Caco-2 (cell line): ENCODE results near the gene TP53I13. TPM values are rescaled to one million over a fixed set of nuclear protein-coding genes. Genes with fewer than 3 reads are reported as not detected.

Experiments used
- BruUV-seq: library from RNA; stranded (reverse); fragments of 400-500 nt; replicated peaks from 2 replicates; lab custom pipeline; 2021; lab: Mats Ljungman, UMichigan
- CTCF ChIA-PET: fragments of 300-600 bp; sonication (Branson Sonifier 250); formaldehyde crosslinking; loops from one replicate; lab custom pipeline; 2022; ENCODE audit warnings: antibody characterized with exemption; lab: Charles Lee
- POLR2A ChIA-PET: fragments of 300-600 bp; sonication (Branson Sonifier 250); formaldehyde crosslinking; loops from one replicate; lab custom pipeline; 2022; ENCODE audit warnings: antibody characterized with exemption; lab: Charles Lee
- DNase-seq, 2 experiments: peaks; one replicate each; pipeline versions ENCODE4 v3.0.0 to v3.0.0-alpha.2; 2020 to 2022
- H3K27me3 ChIP-seq: replicated peaks from 2 replicates; pipeline ENCODE4 v1.6.0; 2011; ENCODE audit warnings: low read length; ENCODE audit not compliant: control insufficient read depth, insufficient read depth
- H3K36me3 ChIP-seq: 2 replicates; pipeline ENCODE4 v1.5.1; 2011; ENCODE audit warnings: low read length; ENCODE audit not compliant: control insufficient read depth, insufficient read depth
- H3K4me1 ChIP-seq: fragments of 250-450 bp; sonication (Bioruptor Pico); 2 replicates; pipeline ENCODE4 v1.5.1; 2020; ENCODE audit warnings: mild to moderate bottlenecking
- H3K4me3 ChIP-seq: 2 replicates; pipeline ENCODE4 v1.5.1; 2011; ENCODE audit warnings: low read depth, mild to moderate bottlenecking, control low read depth, low read length
- H3K9me3 ChIP-seq: fragments of 250-450 bp; sonication (Bioruptor Pico); 2 replicates; pipeline ENCODE4 v1.5.1; 2020; ENCODE audit warnings: mild to moderate bottlenecking, moderate library complexity
- H3K27ac Mint-ChIP-seq: one replicate; pipeline ENCODE4 v1.8.0; 2022; ENCODE audit warnings: mixed read lengths; ENCODE audit not compliant: unreplicated experiment
- H3K27me3 Mint-ChIP-seq: one replicate; pipeline ENCODE4 v1.8.0; 2022; ENCODE audit warnings: mixed read lengths; ENCODE audit not compliant: insufficient read depth, unreplicated experiment
- H3K36me3 Mint-ChIP-seq: one replicate; pipeline ENCODE4 v1.8.0; 2022; ENCODE audit warnings: mild to moderate bottlenecking, mixed read lengths; ENCODE audit not compliant: insufficient read depth, unreplicated experiment
- H3K4me1 Mint-ChIP-seq: one replicate; pipeline ENCODE4 v1.8.0; 2022; ENCODE audit warnings: low read depth, mixed read lengths; ENCODE audit not compliant: unreplicated experiment
- H3K4me3 Mint-ChIP-seq: one replicate; pipeline ENCODE4 v1.8.0; 2022; ENCODE audit warnings: mild to moderate bottlenecking, moderate library complexity, mixed read lengths; ENCODE audit not compliant: unreplicated experiment
- H3K9me3 Mint-ChIP-seq: one replicate; pipeline ENCODE4 v1.8.0; 2022; ENCODE audit warnings: mixed read lengths; ENCODE audit not compliant: unreplicated experiment
- intact Hi-C: fragments of 100-400 bp; cut with micrococcal nuclease; formaldehyde crosslinking; loops from one replicate; pipeline ENCODE4 v1.10.0; 2022; ENCODE audit not compliant: unreplicated experiment
- total RNA-seq: library from RNA; stranded (reverse); gene quantifications from 2 replicates; pipeline ENCODE4 v1.2.3, GENCODE V29; 2022
- TF ChIP-seq, protein P1 (sequence below), 2 experiments: fragments of 200-600 bp in 1 of 2; IDR thresholded peaks; 1 replicate in 1 of 2; 2 replicates in 1 of 2; pipeline versions ENCODE4 v1.5.1 to v1.8.0; 2011 to 2022; ENCODE audit warnings: antibody characterized with exemption in 1 of 2, control low read depth in 1 of 2, inconsistent platforms in 1 of 2, low read depth in 1 of 2, low read length in 1 of 2, mild to moderate bottlenecking in 1 of 2, moderate library complexity in 1 of 2; ENCODE audit not compliant: insufficient read depth in 1 of 2, severe bottlenecking in 1 of 2, unreplicated experiment in 1 of 2

The TP53I13 gene
- total RNA-seq, 1 experiment from 2014 or later, result 49.2 TPM

DNA sequence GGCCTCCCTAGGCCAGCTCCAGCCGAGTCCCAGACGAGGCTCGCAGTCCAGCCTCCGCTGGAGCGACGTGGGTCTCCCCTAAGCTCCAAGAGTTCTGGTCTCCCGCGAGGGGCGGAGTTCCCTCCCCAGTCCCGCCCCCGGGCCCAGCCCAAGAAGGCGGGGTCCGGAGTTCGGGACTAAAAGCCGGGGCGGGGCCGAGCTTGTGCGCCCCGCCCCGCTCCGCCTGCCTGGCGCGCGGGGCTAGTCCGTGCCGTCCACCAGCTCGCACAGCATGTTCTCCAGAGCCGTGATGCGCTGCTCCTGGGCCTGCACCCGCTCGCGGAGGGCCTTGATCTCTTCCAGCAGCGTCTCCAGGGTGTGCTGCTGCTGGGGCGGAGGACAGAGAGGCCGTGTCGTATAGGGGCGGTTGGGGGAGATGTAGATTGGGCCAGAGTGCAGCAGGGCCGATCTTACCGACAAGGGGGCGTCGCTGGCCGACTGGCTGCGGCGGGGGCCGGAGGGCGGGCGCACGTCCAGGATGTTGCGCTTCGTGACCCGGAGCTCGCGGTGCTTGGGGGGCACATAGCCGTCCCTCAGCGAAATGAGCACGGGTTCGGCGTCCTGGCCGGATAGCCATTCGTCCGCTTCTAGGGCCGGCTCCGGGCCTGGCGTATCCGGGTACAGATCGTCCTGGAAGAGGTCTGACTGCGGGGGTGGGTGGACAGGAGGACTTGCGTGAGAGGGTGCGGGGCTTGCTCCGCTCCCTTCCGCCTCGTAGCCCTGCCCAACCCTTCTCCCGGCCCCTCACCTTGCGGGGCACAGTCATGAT is 47.2 kb downstream of the TP53I13 start:
- peak; percentile 79 to 89 for DNase-seq
- Mint-ChIP-seq H3K27me3 (peaks cover 5% of the 10 kb centered on the region), H3K4me1 (peaks cover 9% of the 10 kb centered on the region), H3K27ac (no peak overlapping the region), H3K4me3 (peak overlapping the region; percentile 87), H3K36me3 (no peaks in the 10 kb centered on the region), H3K9me3 (no peaks in the 10 kb centered on the region)
- Histone ChIP-seq H3K9me3 (no peaks in the 10 kb centered on the region), H3K36me3 (no peaks in the 10 kb centered on the region), H3K4me3 (peak overlapping the region; percentile 42), H3K4me1 (peaks cover 23% of the 10 kb centered on the region), H3K27me3 (peaks cover 8% of the 10 kb centered on the region)
- no TSS peak for BruUV-seq
- TF ChIP-seq, protein P1, sequence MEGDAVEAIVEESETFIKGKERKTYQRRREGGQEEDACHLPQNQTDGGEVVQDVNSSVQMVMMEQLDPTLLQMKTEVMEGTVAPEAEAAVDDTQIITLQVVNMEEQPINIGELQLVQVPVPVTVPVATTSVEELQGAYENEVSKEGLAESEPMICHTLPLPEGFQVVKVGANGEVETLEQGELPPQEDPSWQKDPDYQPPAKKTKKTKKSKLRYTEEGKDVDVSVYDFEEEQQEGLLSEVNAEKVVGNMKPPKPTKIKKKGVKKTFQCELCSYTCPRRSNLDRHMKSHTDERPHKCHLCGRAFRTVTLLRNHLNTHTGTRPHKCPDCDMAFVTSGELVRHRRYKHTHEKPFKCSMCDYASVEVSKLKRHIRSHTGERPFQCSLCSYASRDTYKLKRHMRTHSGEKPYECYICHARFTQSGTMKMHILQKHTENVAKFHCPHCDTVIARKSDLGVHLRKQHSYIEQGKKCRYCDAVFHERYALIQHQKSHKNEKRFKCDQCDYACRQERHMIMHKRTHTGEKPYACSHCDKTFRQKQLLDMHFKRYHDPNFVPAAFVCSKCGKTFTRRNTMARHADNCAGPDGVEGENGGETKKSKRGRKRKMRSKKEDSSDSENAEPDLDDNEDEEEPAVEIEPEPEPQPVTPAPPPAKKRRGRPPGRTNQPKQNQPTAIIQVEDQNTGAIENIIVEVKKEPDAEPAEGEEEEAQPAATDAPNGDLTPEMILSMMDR (IDR thresholded peaks at IDR 0.05; ENCODE audit: insufficient read depth in 1 of 2, low read depth in 1 of 2, low read length in 1 of 2, severe bottlenecking in 1 of 2, unreplicated experiment in 1 of 2), result no peak
- intact Hi-C loops, result loop anchor here (2.0 to 5.0 kb wide), 3 partner anchors 25 to 162 kb away; no protein-coding TSS in a partner anchor
- CTCF ChIA-PET, result interaction anchor here (0.6 to 5.2 kb wide), 11 partner anchors 10 to 642 kb away, joined by 3 to 69 read pairs (median 5); partner anchors contain the start of genes ABHD15, ANKRD13B and TP53I13
- POLR2A ChIA-PET, result interaction anchor here (1.7 kb wide), 1 partner anchor 22 kb away, joined by 6 read pairs; no protein-coding TSS in a partner anchor

DNA sequence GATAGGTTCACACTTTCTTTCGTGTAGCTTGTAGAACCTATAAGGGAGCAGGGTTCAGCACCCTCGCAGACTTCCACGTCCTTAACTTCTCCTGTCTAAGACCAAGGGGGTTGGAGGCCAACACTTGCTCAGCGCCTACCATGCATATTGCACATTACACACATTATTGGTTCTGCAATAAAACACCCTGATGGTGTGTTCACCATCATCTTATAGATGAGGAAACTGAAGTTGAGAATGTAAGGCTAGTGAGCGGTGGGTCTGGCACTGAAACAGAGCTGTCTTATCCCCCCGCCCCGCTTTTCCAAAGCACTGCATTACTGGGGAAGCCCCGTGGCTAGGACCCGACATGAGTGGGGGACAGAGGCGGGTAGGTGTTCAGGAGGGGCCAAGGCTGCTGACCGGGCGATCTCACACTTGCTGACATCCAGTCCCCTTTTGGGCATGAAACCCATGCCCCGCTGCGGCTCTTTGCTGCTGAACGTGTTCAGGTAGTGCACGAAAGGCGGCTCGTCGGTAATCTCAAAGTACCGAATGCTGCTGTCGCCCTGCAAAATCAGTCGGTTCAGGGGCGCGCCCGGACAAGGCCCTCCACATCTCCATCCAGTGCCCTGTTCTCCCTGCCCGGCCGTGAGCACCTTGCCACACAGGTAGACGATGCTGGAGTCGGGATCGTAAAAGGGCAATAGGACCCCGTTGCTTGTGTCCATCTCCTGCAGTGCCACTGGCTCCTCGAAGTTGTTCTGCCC is 48.0 kb downstream of the TP53I13 start:
- H3K36me3 Mint-ChIP-seq, result no peaks in the 10 kb centered on the region
- H3K27me3 ChIP-seq, result peaks cover 8% of the 10 kb centered on the region
- no peaks in the 10 kb centered on the region for H3K9me3 Mint-ChIP-seq
- H3K4me1 Mint-ChIP-seq, result peaks cover 9% of the 10 kb centered on the region
- no peak for DNase-seq
- no peaks in the 10 kb centered on the region for H3K9me3 ChIP-seq
- peaks cover 23% of the 10 kb centered on the region for H3K4me1 ChIP-seq
- BruUV-seq, result no TSS peak
- intact Hi-C loops, result loop anchor here (2.0 to 5.0 kb wide), 2 partner anchors 36 to 161 kb away; no protein-coding TSS in a partner anchor
- H3K4me3 Mint-ChIP-seq, result peak overlapping the region; percentile 87
- TF ChIP-seq, protein P1 (IDR thresholded peaks at IDR 0.05; ENCODE audit: insufficient read depth in 1 of 2, low read depth in 1 of 2, low read length in 1 of 2, severe bottlenecking in 1 of 2, unreplicated experiment in 1 of 2), result no peak
- H3K27me3 Mint-ChIP-seq, result peaks cover 5% of the 10 kb centered on the region
- POLR2A ChIA-PET, result interaction anchor here (0.5 to 1.7 kb wide), 2 partner anchors 19 to 22 kb away, joined by 3 to 6 read pairs; no protein-coding TSS in a partner anchor
- H3K27ac Mint-ChIP-seq, result no peak overlapping the region
- peak overlapping the region; percentile 42 for H3K4me3 ChIP-seq
- CTCF ChIA-PET, result interaction anchor here (0.5 to 5.2 kb wide), 35 partner anchors 8 to 479 kb away, joined by 3 to 69 read pairs (median 5); partner anchors contain the start of genes ABHD15, ANKRD13B, NUFIP2 and TP53I13
- no peaks in the 10 kb centered on the region for H3K36me3 ChIP-seq

DNA sequence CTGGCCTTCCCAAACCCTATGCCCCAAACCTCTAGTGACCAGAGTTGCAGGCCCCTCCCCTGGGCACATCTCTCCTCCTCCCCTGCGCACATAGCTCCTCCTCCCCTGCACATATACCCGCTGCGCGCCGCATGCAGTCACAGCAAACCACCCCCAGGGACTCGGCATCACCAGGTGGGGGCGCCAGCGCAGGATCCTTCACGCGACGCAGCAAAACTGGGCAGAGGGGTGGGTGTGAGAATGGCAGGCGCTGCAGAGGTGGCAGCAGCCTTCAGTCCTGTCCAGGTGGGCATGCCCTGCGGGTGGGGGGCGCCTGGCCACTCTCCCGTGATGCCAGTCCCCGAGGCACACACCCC is 48.6 kb downstream of the TP53I13 start:
- H3K27me3 ChIP-seq, result peaks cover 8% of the 10 kb centered on the region
- H3K27ac Mint-ChIP-seq, result peak overlapping the region; percentile 19
- H3K4me3 Mint-ChIP-seq, result peak overlapping the region; percentile 87
- peak; percentile 85 to 87 for DNase-seq
- no peaks in the 10 kb centered on the region for H3K9me3 Mint-ChIP-seq
- H3K27me3 Mint-ChIP-seq, result peaks cover 5% of the 10 kb centered on the region
- BruUV-seq, result no TSS peak
- POLR2A ChIA-PET, result interaction anchor here (0.5 to 1.7 kb wide), 2 partner anchors 19 to 23 kb away, joined by 3 to 6 read pairs; no protein-coding TSS in a partner anchor
- H3K9me3 ChIP-seq, result no peaks in the 10 kb centered on the region
- TF ChIP-seq, protein P1 (IDR thresholded peaks at IDR 0.05; ENCODE audit: insufficient read depth in 1 of 2, low read depth in 1 of 2, low read length in 1 of 2, severe bottlenecking in 1 of 2, unreplicated experiment in 1 of 2), result peak; percentile 67 to 74
- CTCF ChIA-PET, result interaction anchor here (0.5 to 5.2 kb wide), 39 partner anchors 9 to 558 kb away, joined by 3 to 69 read pairs (median 5); partner anchors contain the start of genes ABHD15, ANKRD13B, NUFIP2 and TP53I13
- H3K36me3 Mint-ChIP-seq, result peaks cover 3% of the 10 kb centered on the region
- H3K4me1 ChIP-seq, result peaks cover 23% of the 10 kb centered on the region
- peak overlapping the region; percentile 42 for H3K4me3 ChIP-seq
- H3K36me3 ChIP-seq, result no peaks in the 10 kb centered on the region
- intact Hi-C loops, result loop anchor here (2.0 to 5.0 kb wide), 2 partner anchors 36 to 160 kb away; no protein-coding TSS in a partner anchor
- H3K4me1 Mint-ChIP-seq, result peaks cover 9% of the 10 kb centered on the region
